GM23338 (cell line): Measurements from ENCODE around the gene DOCK1.

Source experiments
- CREB1 ChIP-seq: fragments of 250-450 bp; sonication (Bioruptor Pico); IDR thresholded peaks from 2 replicates; pipeline ENCODE4 v1.5.0; 2020; ENCODE audit warnings: low read depth, mild to moderate bottlenecking, moderate library complexity
- EZH2 ChIP-seq: fragments of 200-600 bp; sonication (generic); IDR thresholded peaks from one replicate; pipeline ENCODE4 v1.8.0; 2017; ENCODE audit warnings: antibody characterized with exemption, mild to moderate bottlenecking, low read depth; ENCODE audit not compliant: unreplicated experiment
- EZH2phosphoT487 ChIP-seq: fragments of 200-600 bp; sonication (generic); IDR thresholded peaks from one replicate; pipeline ENCODE4 v1.8.1; 2018; ENCODE audit warnings: antibody characterized with exemption; ENCODE audit not compliant: unreplicated experiment
- JUNB ChIP-seq: IDR thresholded peaks from one replicate; pipeline ENCODE4 v1.6.1; 2016; ENCODE audit warnings: antibody characterized with exemption; ENCODE audit not compliant: unreplicated experiment
- POLR2AphosphoS5 ChIP-seq: IDR thresholded peaks from 2 replicates; pipeline ENCODE4 v1.6.1; 2016; ENCODE audit warnings: antibody characterized with exemption, low read depth
- STAT1 ChIP-seq: IDR thresholded peaks from one replicate; pipeline ENCODE4 v1.6.1; 2016; ENCODE audit warnings: antibody characterized with exemption; ENCODE audit not compliant: unreplicated experiment
- ZNF114 ChIP-seq: fragments of 250-450 bp; sonication (Bioruptor Pico); IDR thresholded peaks from 2 replicates; pipeline ENCODE4 v1.5.0; 2020; ENCODE audit warnings: mild to moderate bottlenecking, moderate library complexity
- ZNF331 ChIP-seq: fragments of 250-450 bp; sonication (Bioruptor Pico); IDR thresholded peaks from 2 replicates; pipeline ENCODE4 v1.5.0; 2020; ENCODE audit warnings: low read depth, mild to moderate bottlenecking, moderate library complexity
- TF ChIP-seq, protein P1 (sequence below), 2 experiments: fragments of 200-600 bp in 1 of 2; sonication (generic) in 1 of 2; conservative IDR thresholded peaks; 2 replicates each; pipeline versions ENCODE4 v1.5.1 to v1.6.1; 2016 to 2017; ENCODE audit warnings: antibody characterized with exemption in 2 of 2, low read depth in 2 of 2, mild to moderate bottlenecking in 2 of 2, moderate library complexity in 1 of 2
- TF ChIP-seq, protein P2 (sequence below): IDR thresholded peaks from one replicate; pipeline ENCODE4 v1.6.1; 2018; ENCODE audit warnings: antibody characterized with exemption; ENCODE audit not compliant: unreplicated experiment
- TF ChIP-seq, protein P3 (sequence below): IDR thresholded peaks from 2 replicates; pipeline ENCODE4 v1.6.1; 2016; ENCODE audit warnings: antibody characterized with exemption
- TF ChIP-seq, protein P4 (sequence below): fragments of 250-450 bp; sonication (Bioruptor Pico); IDR thresholded peaks from 2 replicates; pipeline ENCODE4 v1.5.0; 2020; ENCODE audit warnings: mild to moderate bottlenecking, moderate library complexity

DNA sequence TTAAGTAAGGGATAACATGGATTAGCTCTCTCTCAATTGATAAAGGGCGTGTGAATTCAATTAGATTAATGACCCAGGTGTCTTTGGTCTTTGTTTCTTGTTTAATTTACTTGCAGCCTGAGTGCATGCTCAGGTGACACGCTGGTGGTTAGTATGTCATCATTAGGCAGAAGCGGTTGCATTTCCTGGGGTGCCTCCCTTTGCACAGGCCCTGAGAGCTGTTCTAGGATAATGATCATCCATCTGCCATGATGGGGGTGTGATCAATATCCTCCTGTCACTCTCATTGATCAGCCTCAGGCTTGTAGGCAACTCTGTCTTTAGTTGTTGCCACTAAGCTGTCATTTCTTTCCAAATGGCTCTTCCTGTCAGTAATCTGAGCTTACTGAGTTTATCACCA lies 544.3 kb downstream of the DOCK1 start:
- TF ChIP-seq POLR2AphosphoS5 (no peak), JUNB (no peak), ZNF114 (no peak), EZH2 (no peak), ZNF331 (CRISPR knock-in tag) (no peak), CREB1 (CRISPR knock-in tag) (no peak), EZH2phosphoT487 (no peak), STAT1 (no peak)
- TF ChIP-seq, protein P1, sequence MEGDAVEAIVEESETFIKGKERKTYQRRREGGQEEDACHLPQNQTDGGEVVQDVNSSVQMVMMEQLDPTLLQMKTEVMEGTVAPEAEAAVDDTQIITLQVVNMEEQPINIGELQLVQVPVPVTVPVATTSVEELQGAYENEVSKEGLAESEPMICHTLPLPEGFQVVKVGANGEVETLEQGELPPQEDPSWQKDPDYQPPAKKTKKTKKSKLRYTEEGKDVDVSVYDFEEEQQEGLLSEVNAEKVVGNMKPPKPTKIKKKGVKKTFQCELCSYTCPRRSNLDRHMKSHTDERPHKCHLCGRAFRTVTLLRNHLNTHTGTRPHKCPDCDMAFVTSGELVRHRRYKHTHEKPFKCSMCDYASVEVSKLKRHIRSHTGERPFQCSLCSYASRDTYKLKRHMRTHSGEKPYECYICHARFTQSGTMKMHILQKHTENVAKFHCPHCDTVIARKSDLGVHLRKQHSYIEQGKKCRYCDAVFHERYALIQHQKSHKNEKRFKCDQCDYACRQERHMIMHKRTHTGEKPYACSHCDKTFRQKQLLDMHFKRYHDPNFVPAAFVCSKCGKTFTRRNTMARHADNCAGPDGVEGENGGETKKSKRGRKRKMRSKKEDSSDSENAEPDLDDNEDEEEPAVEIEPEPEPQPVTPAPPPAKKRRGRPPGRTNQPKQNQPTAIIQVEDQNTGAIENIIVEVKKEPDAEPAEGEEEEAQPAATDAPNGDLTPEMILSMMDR (conservative IDR thresholded peaks at IDR 0.05; ENCODE audit: low read depth in 2 of 2), result no peak
- TF ChIP-seq, protein P2, sequence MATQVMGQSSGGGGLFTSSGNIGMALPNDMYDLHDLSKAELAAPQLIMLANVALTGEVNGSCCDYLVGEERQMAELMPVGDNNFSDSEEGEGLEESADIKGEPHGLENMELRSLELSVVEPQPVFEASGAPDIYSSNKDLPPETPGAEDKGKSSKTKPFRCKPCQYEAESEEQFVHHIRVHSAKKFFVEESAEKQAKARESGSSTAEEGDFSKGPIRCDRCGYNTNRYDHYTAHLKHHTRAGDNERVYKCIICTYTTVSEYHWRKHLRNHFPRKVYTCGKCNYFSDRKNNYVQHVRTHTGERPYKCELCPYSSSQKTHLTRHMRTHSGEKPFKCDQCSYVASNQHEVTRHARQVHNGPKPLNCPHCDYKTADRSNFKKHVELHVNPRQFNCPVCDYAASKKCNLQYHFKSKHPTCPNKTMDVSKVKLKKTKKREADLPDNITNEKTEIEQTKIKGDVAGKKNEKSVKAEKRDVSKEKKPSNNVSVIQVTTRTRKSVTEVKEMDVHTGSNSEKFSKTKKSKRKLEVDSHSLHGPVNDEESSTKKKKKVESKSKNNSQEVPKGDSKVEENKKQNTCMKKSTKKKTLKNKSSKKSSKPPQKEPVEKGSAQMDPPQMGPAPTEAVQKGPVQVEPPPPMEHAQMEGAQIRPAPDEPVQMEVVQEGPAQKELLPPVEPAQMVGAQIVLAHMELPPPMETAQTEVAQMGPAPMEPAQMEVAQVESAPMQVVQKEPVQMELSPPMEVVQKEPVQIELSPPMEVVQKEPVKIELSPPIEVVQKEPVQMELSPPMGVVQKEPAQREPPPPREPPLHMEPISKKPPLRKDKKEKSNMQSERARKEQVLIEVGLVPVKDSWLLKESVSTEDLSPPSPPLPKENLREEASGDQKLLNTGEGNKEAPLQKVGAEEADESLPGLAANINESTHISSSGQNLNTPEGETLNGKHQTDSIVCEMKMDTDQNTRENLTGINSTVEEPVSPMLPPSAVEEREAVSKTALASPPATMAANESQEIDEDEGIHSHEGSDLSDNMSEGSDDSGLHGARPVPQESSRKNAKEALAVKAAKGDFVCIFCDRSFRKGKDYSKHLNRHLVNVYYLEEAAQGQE, result no peak
- TF ChIP-seq, protein P3, sequence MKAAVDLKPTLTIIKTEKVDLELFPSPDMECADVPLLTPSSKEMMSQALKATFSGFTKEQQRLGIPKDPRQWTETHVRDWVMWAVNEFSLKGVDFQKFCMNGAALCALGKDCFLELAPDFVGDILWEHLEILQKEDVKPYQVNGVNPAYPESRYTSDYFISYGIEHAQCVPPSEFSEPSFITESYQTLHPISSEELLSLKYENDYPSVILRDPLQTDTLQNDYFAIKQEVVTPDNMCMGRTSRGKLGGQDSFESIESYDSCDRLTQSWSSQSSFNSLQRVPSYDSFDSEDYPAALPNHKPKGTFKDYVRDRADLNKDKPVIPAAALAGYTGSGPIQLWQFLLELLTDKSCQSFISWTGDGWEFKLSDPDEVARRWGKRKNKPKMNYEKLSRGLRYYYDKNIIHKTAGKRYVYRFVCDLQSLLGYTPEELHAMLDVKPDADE, result no peak
- TF ChIP-seq, protein P4, sequence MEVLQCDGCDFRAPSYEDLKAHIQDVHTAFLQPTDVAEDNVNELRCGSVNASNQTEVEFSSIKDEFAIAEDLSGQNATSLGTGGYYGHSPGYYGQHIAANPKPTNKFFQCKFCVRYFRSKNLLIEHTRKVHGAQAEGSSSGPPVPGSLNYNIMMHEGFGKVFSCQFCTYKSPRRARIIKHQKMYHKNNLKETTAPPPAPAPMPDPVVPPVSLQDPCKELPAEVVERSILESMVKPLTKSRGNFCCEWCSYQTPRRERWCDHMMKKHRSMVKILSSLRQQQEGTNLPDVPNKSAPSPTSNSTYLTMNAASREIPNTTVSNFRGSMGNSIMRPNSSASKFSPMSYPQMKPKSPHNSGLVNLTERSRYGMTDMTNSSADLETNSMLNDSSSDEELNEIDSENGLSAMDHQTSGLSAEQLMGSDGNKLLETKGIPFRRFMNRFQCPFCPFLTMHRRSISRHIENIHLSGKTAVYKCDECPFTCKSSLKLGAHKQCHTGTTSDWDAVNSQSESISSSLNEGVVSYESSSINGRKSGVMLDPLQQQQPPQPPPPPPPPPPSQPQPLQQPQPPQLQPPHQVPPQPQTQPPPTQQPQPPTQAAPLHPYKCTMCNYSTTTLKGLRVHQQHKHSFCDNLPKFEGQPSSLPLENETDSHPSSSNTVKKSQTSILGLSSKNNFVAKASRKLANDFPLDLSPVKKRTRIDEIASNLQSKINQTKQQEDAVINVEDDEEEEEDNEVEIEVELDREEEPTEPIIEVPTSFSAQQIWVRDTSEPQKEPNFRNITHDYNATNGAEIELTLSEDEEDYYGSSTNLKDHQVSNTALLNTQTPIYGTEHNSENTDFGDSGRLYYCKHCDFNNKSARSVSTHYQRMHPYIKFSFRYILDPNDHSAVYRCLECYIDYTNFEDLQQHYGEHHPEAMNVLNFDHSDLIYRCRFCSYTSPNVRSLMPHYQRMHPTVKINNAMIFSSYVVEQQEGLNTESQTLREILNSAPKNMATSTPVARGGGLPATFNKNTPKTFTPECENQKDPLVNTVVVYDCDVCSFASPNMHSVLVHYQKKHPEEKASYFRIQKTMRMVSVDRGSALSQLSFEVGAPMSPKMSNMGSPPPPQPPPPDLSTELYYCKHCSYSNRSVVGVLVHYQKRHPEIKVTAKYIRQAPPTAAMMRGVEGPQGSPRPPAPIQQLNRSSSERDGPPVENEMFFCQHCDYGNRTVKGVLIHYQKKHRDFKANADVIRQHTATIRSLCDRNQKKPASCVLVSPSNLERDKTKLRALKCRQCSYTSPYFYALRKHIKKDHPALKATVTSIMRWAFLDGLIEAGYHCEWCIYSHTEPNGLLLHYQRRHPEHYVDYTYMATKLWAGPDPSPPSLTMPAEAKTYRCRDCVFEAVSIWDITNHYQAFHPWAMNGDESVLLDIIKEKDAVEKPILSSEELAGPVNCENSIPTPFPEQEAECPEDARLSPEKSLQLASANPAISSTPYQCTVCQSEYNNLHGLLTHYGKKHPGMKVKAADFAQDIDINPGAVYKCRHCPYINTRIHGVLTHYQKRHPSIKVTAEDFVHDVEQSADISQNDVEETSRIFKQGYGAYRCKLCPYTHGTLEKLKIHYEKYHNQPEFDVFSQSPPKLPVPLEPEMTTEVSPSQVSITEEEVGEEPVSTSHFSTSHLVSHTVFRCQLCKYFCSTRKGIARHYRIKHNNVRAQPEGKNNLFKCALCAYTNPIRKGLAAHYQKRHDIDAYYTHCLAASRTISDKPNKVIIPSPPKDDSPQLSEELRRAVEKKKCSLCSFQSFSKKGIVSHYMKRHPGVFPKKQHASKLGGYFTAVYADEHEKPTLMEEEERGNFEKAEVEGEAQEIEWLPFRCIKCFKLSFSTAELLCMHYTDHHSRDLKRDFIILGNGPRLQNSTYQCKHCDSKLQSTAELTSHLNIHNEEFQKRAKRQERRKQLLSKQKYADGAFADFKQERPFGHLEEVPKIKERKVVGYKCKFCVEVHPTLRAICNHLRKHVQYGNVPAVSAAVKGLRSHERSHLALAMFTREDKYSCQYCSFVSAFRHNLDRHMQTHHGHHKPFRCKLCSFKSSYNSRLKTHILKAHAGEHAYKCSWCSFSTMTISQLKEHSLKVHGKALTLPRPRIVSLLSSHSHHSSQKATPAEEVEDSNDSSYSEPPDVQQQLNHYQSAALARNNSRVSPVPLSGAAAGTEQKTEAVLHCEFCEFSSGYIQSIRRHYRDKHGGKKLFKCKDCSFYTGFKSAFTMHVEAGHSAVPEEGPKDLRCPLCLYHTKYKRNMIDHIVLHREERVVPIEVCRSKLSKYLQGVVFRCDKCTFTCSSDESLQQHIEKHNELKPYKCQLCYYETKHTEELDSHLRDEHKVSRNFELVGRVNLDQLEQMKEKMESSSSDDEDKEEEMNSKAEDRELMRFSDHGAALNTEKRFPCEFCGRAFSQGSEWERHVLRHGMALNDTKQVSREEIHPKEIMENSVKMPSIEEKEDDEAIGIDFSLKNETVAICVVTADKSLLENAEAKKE (CRISPR knock-in tag), result no peak
